Activated T-helper 1 cell treated with anti-CD3 and anti-CD28 coated beads, Interleukin-2, amount 50 U/mL, for 16 hours (primary cell): Measurements from ENCODE around the gene GGT6.

Experiments
- DNase-seq, 2 donors: peaks; one replicate each; pipeline ENCODE4 v3.0.0-alpha.2; 2020; ENCODE audit warnings: low read depth in 1 of 2, low spot score in 1 of 2

Gene GGT6

GRCh38 chr17:4507361-4508111, 52.8 kb downstream of the GGT6 start:
- DNase-seq: no peak
